ENCODE data around the gene MAD1L1. TPM values are rescaled to one million over a fixed set of nuclear protein-coding genes. Genes with fewer than 3 reads are reported as not detected.

MAD1L1 gene
- total RNA-seq, 2 experiments from 2014 or later, result 58.3 to 65.3 TPM

- Histone ChIP-seq H3K4me1 (ENCODE audit: insufficient read depth, low read length, poor library complexity, severe bottlenecking) (no peaks in the 10 kb centered on the region), H3K4me2 (ENCODE audit: low read length) (no peak overlapping the region), H3K9me2 (ENCODE audit: insufficient read depth, low read length) (no peaks in the 10 kb centered on the region), H3K9me3 (ENCODE audit: low read length) (no peaks in the 10 kb centered on the region), H3K79me2 (ENCODE audit: insufficient read depth, low read depth, low read length) (no peaks in the 10 kb centered on the region), H3K27ac (ENCODE audit: low read depth, low read length, poor library complexity, severe bottlenecking) (no peak overlapping the region), H3K36me3 (ENCODE audit: insufficient read depth, low read length) (peaks cover 90% of the 10 kb centered on the region), H3K4me3 (ENCODE audit: low read depth, low read length, poor library complexity, severe bottlenecking) (no peak overlapping the region), H4K20me1 (ENCODE audit: insufficient read depth, low read length) (no peaks in the 10 kb centered on the region), H2AFZ (ENCODE audit: low read length) (no peak overlapping the region)
- TF ChIP-seq CTCF (conservative IDR thresholded peaks at IDR 0.05; ENCODE audit: low read length), result no peak
- no peak for TF ChIP-seq EZH2phosphoT487 (IDR thresholded peaks at IDR 0.05; ENCODE audit: borderline replicate concordance, low read depth, low read length)
- CTCF ChIA-PET (ENCODE audit: unreplicated experiment), result no interaction called here
- BruUV-seq (replicated peaks), result no TSS peak
- POLR2A ChIA-PET, result no interaction called here
- no peak for DNase-seq (ENCODE audit: low spot score)
- intact Hi-C loops (cut with micrococcal nuclease; ENCODE audit: unreplicated experiment), result no loop called here
Observed at GRCh38 chr7:2222516-2222915, 10.2 kb downstream of the MAD1L1 start.

GRCh38 chr7:2220954-2221353, 11.8 kb downstream of the MAD1L1 start:
- H3K9me2 ChIP-seq (ENCODE audit: insufficient read depth, low read length), result no peaks in the 10 kb centered on the region
- ChIA-PET CTCF (ENCODE audit: unreplicated experiment) (no interaction called here), POLR2A (no interaction called here)
- no peaks in the 10 kb centered on the region for H4K20me1 ChIP-seq (ENCODE audit: insufficient read depth, low read length)
- H3K79me2 ChIP-seq (ENCODE audit: insufficient read depth, low read depth, low read length), result no peaks in the 10 kb centered on the region
- no TSS peak for BruUV-seq (replicated peaks)
- intact Hi-C loops (cut with micrococcal nuclease; ENCODE audit: unreplicated experiment), result no loop called here
- no peak overlapping the region for H3K4me3 ChIP-seq (ENCODE audit: low read depth, low read length, poor library complexity, severe bottlenecking)
- H2AFZ ChIP-seq (ENCODE audit: low read length), result no peak overlapping the region
- peaks cover 90% of the 10 kb centered on the region for H3K36me3 ChIP-seq (ENCODE audit: insufficient read depth, low read length)
- H3K4me1 ChIP-seq (ENCODE audit: insufficient read depth, low read length, poor library complexity, severe bottlenecking), result no peaks in the 10 kb centered on the region
- H3K27ac ChIP-seq (ENCODE audit: low read depth, low read length, poor library complexity, severe bottlenecking), result no peak overlapping the region
- no peak for TF ChIP-seq EZH2phosphoT487 (IDR thresholded peaks at IDR 0.05; ENCODE audit: borderline replicate concordance, low read depth, low read length)
- TF ChIP-seq CTCF (conservative IDR thresholded peaks at IDR 0.05; ENCODE audit: low read length), result no peak
- no peak for DNase-seq (ENCODE audit: low spot score)
- H3K9me3 ChIP-seq (ENCODE audit: low read length), result no peaks in the 10 kb centered on the region
- no peak overlapping the region for H3K4me2 ChIP-seq (ENCODE audit: low read length)

- no peak overlapping the region for H2AFZ ChIP-seq (ENCODE audit: low read length)
- CTCF ChIA-PET (ENCODE audit: unreplicated experiment), result no interaction called here
- peaks cover 90% of the 10 kb centered on the region for H3K36me3 ChIP-seq (ENCODE audit: insufficient read depth, low read length)
- no peaks in the 10 kb centered on the region for H3K9me2 ChIP-seq (ENCODE audit: insufficient read depth, low read length)
- no peaks in the 10 kb centered on the region for H3K9me3 ChIP-seq (ENCODE audit: low read length)
- no TSS peak for BruUV-seq (replicated peaks)
- intact Hi-C loops (cut with micrococcal nuclease; ENCODE audit: unreplicated experiment), result no loop called here
- no peaks in the 10 kb centered on the region for H3K79me2 ChIP-seq (ENCODE audit: insufficient read depth, low read depth, low read length)
- no peaks in the 10 kb centered on the region for H4K20me1 ChIP-seq (ENCODE audit: insufficient read depth, low read length)
- POLR2A ChIA-PET, result no interaction called here
- no peaks in the 10 kb centered on the region for H3K4me1 ChIP-seq (ENCODE audit: insufficient read depth, low read length, poor library complexity, severe bottlenecking)
- H3K4me3 ChIP-seq (ENCODE audit: low read depth, low read length, poor library complexity, severe bottlenecking), result no peak overlapping the region
- H3K4me2 ChIP-seq (ENCODE audit: low read length), result no peak overlapping the region
- DNase-seq (ENCODE audit: low spot score), result no peak
- H3K27ac ChIP-seq (ENCODE audit: low read depth, low read length, poor library complexity, severe bottlenecking), result no peak overlapping the region
- TF ChIP-seq EZH2phosphoT487 (IDR thresholded peaks at IDR 0.05; ENCODE audit: borderline replicate concordance, low read depth, low read length) (no peak), CTCF (conservative IDR thresholded peaks at IDR 0.05; ENCODE audit: low read length) (no peak)
Observed at GRCh38 chr7:2220506-2220905, 12.2 kb downstream of the MAD1L1 start.

Measured in OCI-LY7 (cell line).